HG02884 (cell line): Measurements from ENCODE around the gene ST3GAL3.

Source experiments
- ATAC-seq: cut with Tn5 transposase; IDR thresholded peaks from one replicate; pipeline ENCODE4 v1.9.1; 2021; ENCODE audit warnings: mild to moderate bottlenecking, moderate library complexity; ENCODE audit not compliant: unreplicated experiment

Gene ST3GAL3

GRCh38 chr1:43957407-43958040, 250.2 kb downstream of the ST3GAL3 start:
- no peak for ATAC-seq

GRCh38 chr1:43958351-43959255, 251.3 kb downstream of the ST3GAL3 start:
- ATAC-seq = no peak

GRCh38 chr1:43960798-43961197, 253.5 kb downstream of the ST3GAL3 start:
- no peak for ATAC-seq

DNA sequence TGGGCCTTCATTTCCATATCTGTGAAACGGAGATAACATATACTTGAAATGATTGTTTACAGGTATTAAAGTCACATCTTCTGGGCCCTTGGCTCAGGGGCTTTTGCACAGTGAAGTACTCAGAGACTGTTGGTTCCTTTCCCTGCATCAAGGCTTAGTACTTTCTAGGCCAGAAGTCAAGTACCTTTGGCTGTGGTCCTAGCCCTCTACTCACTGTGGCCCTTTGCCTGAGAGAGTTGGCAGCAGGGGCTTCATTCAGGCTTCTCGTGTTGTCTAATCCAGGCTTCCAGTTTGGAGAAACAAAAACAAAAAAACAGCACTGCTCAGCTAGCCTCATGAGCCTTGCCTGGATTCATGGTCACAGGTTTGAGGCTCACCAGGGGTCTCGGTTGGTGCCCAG, 254.4 kb downstream of the ST3GAL3 start:
- no peak for ATAC-seq

GRCh38 chr1:43962324-43962723, 255.0 kb downstream of the ST3GAL3 start:
- no peak for ATAC-seq

DNA sequence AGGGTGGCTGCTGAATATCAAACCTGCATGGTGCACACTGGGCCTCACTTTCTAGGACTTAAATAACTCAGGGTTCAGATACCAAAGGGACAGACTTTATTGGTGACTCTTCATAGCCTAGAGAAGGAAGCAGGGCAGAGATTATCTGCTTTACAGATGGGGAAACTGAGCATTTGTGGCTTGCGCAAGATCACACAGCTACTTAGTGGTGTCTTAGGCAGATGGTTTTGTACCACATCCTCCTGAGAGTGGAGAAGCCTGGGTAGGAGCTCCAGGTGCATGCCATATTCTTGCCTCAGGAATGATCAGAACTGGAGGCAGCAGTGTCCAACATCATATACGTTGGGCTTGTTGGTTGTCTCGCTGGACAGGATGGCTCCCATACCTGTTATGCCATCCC, 255.7 kb downstream of the ST3GAL3 start:
- no peak for ATAC-seq

- ATAC-seq = no peak
Observed at GRCh38 chr1:43963890-43964289, 256.6 kb downstream of the ST3GAL3 start.

DNA sequence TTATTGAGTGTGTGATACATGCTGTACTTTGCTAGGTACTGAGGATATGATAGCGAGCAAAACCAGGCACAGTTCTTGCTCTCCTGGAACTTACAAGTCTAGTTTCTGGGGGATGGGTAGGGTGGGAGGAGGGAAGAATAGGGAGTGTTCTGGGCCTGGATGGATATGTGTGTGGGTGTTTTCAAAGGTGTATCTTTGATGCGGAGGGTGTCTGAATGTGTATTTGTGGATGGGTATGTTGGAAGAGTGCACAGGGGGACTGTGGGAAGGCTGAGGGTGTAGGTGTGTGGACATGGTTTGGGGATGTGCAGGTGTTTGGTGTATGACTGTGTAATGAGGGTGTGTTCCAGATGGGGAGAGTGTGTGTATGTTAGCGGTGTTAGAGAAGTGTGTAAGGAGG, 258.0 kb downstream of the ST3GAL3 start:
- no peak for ATAC-seq

- ATAC-seq = no peak
Observed at GRCh38 chr1:43968348-43968948, 261.1 kb downstream of the ST3GAL3 start.

- ATAC-seq = no peak
Observed at GRCh38 chr1:43969416-43969745, 262.0 kb downstream of the ST3GAL3 start.

- ATAC-seq = peak; percentile 86
Observed at GRCh38 chr1:43969746-43970466, 262.6 kb downstream of the ST3GAL3 start, which contains the start of gene DPH2. DPH2 (plus strand) TSS chr1:43970010; CDS start chr1:43970176, 166 bp downstream.

DNA sequence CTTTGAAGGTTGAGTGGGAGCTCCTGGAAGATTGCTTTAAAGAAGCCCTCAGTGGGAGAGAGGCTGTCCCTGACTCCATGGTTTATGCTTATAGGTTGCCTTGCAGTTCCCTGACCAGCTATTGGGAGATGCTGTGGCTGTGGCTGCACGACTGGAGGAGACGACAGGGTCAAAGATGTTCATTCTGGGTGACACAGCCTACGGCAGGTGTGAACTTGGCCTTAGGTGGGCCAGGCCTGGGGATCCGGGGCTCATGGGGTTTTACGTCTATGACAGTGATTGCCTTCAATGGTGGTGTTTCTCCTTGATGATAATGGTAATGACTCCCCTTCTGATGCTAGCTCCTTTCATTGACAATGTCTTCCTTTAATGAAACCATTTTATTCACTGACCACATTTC, 263.2 kb downstream of the ST3GAL3 start:
- no peak for ATAC-seq

DNA sequence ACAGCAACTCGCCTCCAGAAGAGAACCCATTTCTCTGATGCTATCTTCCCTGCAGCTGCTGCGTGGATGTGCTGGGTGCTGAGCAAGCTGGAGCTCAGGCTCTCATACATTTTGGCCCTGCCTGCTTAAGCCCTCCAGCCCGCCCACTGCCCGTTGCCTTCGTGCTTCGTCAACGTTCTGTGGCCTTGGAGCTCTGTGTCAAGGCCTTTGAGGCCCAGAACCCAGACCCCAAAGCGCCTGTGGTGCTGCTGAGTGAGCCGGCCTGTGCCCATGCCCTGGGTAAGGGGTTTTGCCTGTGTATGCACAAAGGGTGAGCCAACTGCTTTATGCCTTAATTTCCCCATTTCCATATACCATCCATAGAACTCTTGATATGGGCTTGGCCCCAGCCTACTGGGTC, 263.6 kb downstream of the ST3GAL3 start:
- ATAC-seq = no peak

GRCh38 chr1:43971336-43971980, 264.1 kb downstream of the ST3GAL3 start:
- ATAC-seq = no peak

GRCh38 chr1:43973981-43974442, 266.7 kb downstream of the ST3GAL3 start:
- ATAC-seq = no peak

DNA sequence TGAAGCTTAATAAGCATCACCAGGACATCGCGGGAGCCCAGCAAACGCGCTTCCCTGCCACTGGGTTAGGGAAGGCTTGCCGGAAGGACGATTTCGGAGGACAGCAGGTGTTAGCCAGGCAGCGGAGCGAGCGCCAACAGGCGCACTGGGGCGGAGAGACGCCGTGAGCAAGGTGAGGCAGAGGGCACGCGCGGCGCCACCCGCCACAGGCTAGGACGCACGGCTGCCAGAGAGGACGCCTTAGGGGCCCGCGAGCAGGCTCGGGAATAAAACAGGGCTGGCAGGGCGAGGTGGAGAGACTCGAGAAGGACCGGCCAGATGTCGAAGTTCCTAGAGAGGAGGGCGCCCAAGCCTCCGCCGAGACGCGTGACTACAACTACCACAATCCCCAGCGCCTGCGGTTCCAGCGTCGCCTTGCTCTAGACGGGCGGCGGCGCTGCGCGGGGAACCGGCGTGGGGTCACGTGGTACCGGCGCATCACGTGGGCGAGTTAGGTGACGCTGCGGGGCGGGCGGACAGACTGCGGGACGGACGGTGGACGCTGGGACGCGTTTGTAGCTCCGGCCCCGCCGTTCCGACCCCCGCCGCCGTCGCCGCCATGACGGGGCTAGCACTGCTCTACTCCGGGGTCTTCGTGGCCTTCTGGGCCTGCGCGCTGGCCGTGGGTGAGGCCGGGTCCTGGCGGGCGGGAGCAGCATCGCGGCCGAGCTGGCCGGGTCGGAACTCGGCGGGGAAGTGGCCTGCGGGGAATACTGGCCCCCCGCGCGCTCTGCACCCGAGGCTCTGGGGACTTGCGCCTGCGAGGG, 267.3 kb downstream of the ST3GAL3 start, which contains the start of gene ATP6V0B:
TSS of gene ATP6V0B (plus strand) at position 518 of the 806 bp plus-strand sequence. CDS start at position 599, 81 bp downstream.
- ATAC-seq = peak; percentile 60

DNA sequence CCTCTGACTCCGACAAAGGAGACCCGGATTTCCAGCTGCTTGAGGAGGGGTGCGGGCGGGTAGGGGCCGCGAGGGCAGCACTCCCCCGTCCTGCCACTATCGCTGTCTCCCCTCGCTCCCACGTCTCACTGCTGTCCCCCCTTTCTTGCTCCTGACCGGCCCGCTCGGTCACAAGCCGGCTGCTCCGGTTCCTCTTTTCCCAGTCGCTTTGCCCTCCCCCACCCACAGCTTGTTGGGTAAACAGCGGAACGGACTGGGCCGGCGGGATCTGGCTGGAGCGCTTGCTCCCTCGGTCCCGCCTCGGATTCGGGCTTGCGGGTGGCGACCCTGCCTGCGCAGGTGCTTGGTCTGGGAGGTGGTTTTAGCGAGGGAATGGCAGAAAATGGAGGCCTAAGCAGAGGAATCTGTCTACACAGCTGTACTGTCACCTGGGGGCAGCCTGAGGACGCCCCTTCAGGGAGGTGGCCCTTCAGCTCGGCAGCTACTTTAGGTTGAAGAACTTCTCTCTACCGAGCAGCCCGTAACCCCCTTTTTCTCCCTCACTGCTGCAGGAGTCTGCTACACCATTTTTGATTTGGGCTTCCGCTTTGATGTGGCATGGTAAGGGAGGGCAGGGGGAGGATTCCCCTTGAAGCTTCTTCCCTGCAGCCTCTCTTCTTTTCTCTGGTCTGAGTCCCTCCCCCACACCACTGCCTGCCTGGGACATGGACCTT, 268.1 kb downstream of the ST3GAL3 start:
- no peak for ATAC-seq

DNA sequence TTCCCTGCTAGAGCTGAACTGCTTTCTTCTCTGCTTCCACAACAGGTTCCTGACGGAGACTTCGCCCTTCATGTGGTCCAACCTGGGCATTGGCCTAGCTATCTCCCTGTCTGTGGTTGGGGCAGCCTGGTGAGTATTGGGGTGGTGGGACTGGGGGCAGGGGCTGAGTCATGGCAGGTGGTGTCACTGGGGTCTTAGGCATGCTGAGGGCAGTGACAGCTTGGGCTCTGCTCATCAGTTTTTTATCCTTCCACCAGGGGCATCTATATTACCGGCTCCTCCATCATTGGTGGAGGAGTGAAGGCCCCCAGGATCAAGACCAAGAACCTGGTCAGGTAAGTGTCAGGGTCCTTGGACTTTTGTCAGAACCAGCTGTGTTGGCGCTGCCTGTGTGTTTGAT, 268.7 kb downstream of the ST3GAL3 start:
- no peak for ATAC-seq

- no peak for ATAC-seq
Observed at GRCh38 chr1:43976890-43977289, 269.6 kb downstream of the ST3GAL3 start.
